Tibial artery (tissue), 4 donors: Measurements from ENCODE around the gene SLC45A3.

Source experiments
- DNase-seq, 2 donors: peaks; one replicate each; pipeline ENCODE4 v3.0.0-alpha.2; 2019
- H3K27ac ChIP-seq, 2 donors: fragments of 200-600 bp; sonication (generic) in 1 of 2; 1 replicate in 1 of 2; 2 replicates in 1 of 2; pipeline ENCODE4 v1.5.1; 2018 to 2019; ENCODE audit warnings: mild to moderate bottlenecking in 1 of 2
- H3K27me3 ChIP-seq, 2 donors: fragments of 200-600 bp; sonication (generic) in 1 of 2; one replicate each; pipeline versions ENCODE4 v1.5.1 to v1.6.0; 2016 to 2019
- H3K36me3 ChIP-seq, 3 donors: fragments of 200-600 bp; sonication (generic) in 2 of 3; one replicate each; pipeline ENCODE4 v1.5.1; 2016 to 2019; ENCODE audit warnings: mild to moderate bottlenecking in 2 of 3
- H3K4me1 ChIP-seq, 4 donors: fragments of 200-600 bp; sonication (generic) in 2 of 4; 1 replicate in 3 of 4; 2 replicates in 1 of 4; pipeline ENCODE4 v1.5.1; 2016 to 2019
- H3K4me3 ChIP-seq, 2 donors: fragments of 200-600 bp; sonication (generic) in 1 of 2; 1 replicate in 1 of 2; 2 replicates in 1 of 2; pipeline ENCODE4 v1.5.1; 2018 to 2019; ENCODE audit warnings: mild to moderate bottlenecking in 2 of 2
- H3K9me3 ChIP-seq, 3 donors: fragments of 200-600 bp; sonication (generic) in 1 of 3; one replicate each; pipeline ENCODE4 v1.5.1; 2016 to 2019
- CTCF ChIP-seq, 2 experiments: fragments of 200-600 bp in 1 of 2; fragments of 450-650 bp in 1 of 2; IDR thresholded peaks; one replicate each; pipeline ENCODE4 v1.5.1; 2017 to 2019; ENCODE audit warnings: antibody characterized with exemption in 2 of 2, mild to moderate bottlenecking in 1 of 2, moderate library complexity in 1 of 2
- intact Hi-C: fragments of 100-400 bp; cut with DNase I; formaldehyde crosslinking; loops from one replicate; pipeline ENCODE4 v1.15.0; 2023; ENCODE audit warnings: low total_unique reads

The SLC45A3 gene

GRCh38 chr1:205616563-205617293, 63.6 kb downstream of the SLC45A3 start:
- Histone ChIP-seq H3K36me3 (peaks cover 53 to 79% (median 69%) of the 10 kb centered on the region in 3 donors), H3K4me3 (no peak overlapping the region), H3K9me3 (no peaks in the 10 kb centered on the region), H3K4me1 (no peaks in the 10 kb centered on the region), H3K27me3 (no peaks in the 10 kb centered on the region), H3K27ac (no peak overlapping the region)
- intact Hi-C loops, result no loop called here
- DNase-seq, result no peak
- no peak for TF ChIP-seq CTCF (IDR thresholded peaks at IDR 0.05)

GRCh38 chr1:205615789-205616188, 64.5 kb downstream of the SLC45A3 start:
- H3K27ac ChIP-seq, result no peak overlapping the region
- no peaks in the 10 kb centered on the region for H3K4me1 ChIP-seq
- peaks cover 48 to 74% (median 63%) of the 10 kb centered on the region in 3 donors for H3K36me3 ChIP-seq
- H3K27me3 ChIP-seq, result no peaks in the 10 kb centered on the region
- TF ChIP-seq CTCF (IDR thresholded peaks at IDR 0.05), result no peak
- no peak for DNase-seq
- no peaks in the 10 kb centered on the region for H3K9me3 ChIP-seq
- intact Hi-C loops, result no loop called here
- no peak overlapping the region for H3K4me3 ChIP-seq

- no peak for TF ChIP-seq CTCF (IDR thresholded peaks at IDR 0.05)
- Histone ChIP-seq H3K36me3 (peaks cover 34 to 57% (median 47%) of the 10 kb centered on the region in 3 donors), H3K27ac (no peak overlapping the region), H3K27me3 (no peaks in the 10 kb centered on the region), H3K4me3 (no peak overlapping the region), H3K9me3 (no peaks in the 10 kb centered on the region), H3K4me1 (peaks cover 0 to 4% (median 0%) of the 10 kb centered on the region in 4 donors)
- intact Hi-C loops, result no loop called here
- DNase-seq, result no peak
Measured at GRCh38 chr1:205613854-205614412, 66.4 kb downstream of the SLC45A3 start.

- DNase-seq, result no peak
- intact Hi-C loops, result no loop called here
- Histone ChIP-seq H3K4me1 (peaks cover 0 to 4% (median 0%) of the 10 kb centered on the region in 4 donors), H3K4me3 (no peak overlapping the region), H3K27ac (no peak overlapping the region), H3K9me3 (no peaks in the 10 kb centered on the region), H3K36me3 (peaks cover 21 to 43% (median 33%) of the 10 kb centered on the region in 3 donors), H3K27me3 (no peaks in the 10 kb centered on the region)
- no peak for TF ChIP-seq CTCF (IDR thresholded peaks at IDR 0.05)
Measured at GRCh38 chr1:205612556-205612955, 67.8 kb downstream of the SLC45A3 start.

GRCh38 chr1:205612104-205612503, 68.2 kb downstream of the SLC45A3 start:
- peaks cover 21 to 39% (median 29%) of the 10 kb centered on the region in 3 donors for H3K36me3 ChIP-seq

More at GRCh38 chr1:205612104-205612503, 68.2 kb downstream of the SLC45A3 start:
- Histone ChIP-seq H3K4me3 (no peak overlapping the region), H3K9me3 (no peaks in the 10 kb centered on the region), H3K27ac (no peak overlapping the region), H3K27me3 (no peaks in the 10 kb centered on the region), H3K4me1 (peaks cover 0 to 4% (median 0%) of the 10 kb centered on the region in 4 donors)
- no peak for DNase-seq
- TF ChIP-seq CTCF (IDR thresholded peaks at IDR 0.05), result no peak
- intact Hi-C loops, result no loop called here
